NCI-H2107 (cell line): ENCODE data around the gene KRT76.
"Not testable (repeated sequence)": the region's sequence is repeated elsewhere in the genome, so short reads cannot be mapped to it uniquely, and the experiment has no call there.

Experiments used
- DNase-seq: peaks from one replicate; lab custom pipeline; 2025; lab: John Stamatoyannopoulos, UW

KRT76 gene

GRCh38 chr12:52759218-52759617 is 17.9 kb downstream of the KRT76 start:
- DNase-seq: no peak

GRCh38 chr12:52757449-52758176 is 19.5 kb downstream of the KRT76 start:
- DNase-seq: no peak

DNA sequence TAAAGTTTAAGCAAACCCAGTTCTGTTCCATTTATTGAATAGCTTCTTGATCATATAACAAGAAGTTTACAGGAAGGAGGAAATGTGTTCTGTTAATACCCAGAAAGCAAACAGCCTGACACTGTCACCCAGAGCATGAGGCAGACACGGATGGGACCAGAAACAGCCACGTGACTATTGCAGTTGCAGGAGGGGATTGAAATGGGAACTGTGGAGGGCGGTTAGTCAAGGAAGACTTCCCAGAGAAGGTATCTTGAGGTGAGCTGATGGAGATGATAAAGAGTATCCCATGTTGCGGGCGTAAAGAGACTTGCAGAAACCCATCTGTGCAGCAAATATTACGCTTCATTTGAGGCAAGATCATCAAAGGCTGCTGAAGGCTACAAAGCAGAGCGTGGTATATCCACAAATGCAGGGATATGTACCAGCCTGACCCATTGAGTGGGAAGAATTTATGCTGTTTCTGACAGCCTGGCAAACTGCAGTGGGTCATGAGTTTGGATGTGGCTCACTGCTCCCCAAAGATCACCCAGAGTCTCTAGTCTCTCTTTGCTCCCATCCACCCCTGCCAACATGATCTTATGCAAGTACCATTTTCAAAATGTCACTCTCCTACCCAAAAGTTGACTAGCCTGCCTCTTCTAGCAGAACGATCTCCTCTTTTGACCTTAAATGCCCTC is 20.7 kb downstream of the KRT76 start:
- no peak for DNase-seq

GRCh38 chr12:52755533-52755932 is 21.6 kb downstream of the KRT76 start:
- DNase-seq: no peak

- DNase-seq: no peak
Measured at GRCh38 chr12:52754135-52754534, 23.0 kb downstream of the KRT76 start.

- no peak for DNase-seq
Measured at GRCh38 chr12:52753283-52753682, 23.9 kb downstream of the KRT76 start.

DNA sequence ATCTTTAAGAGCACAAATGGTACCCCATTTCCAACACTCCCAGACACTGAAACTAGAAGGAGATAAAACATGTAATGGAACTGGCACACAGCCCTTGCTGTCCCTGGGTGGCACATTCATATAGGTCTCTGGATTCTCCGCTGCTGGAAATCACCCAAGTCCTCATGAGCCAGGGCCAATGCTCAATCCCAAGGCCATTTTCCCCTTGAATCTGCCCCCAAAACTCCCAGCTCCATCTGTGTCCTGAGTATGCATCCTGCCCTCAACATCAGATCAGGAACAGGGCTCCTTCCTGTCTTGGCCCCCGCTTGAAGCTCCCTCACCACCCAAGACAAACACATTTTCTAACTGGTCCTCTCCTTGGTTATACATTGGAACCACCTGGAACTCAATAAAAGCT is 24.6 kb downstream of the KRT76 start:
- no peak for DNase-seq

GRCh38 chr12:52751795-52752194 is 25.4 kb downstream of the KRT76 start:
- no peak for DNase-seq

- not testable (repeated sequence) for DNase-seq
Measured at GRCh38 chr12:52750532-52750931, 26.6 kb downstream of the KRT76 start.

DNA sequence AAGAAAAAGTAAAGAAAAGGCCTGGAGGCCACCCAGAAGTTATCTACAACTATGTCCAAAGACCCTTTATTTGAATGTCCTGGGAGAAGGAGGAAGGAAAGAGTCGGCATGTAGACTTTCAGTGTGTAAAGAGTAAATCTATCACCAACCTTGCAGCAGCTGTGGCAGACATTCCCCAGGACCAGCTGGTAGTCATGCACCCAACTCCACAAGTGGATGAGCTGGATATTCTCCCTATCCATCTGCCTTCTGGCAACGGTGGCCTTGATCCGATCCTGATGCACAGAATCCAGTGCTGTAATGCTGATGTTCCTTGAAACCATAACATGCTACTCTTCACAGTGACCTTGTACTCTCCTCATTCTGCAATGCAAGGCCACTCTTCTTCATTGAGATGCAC is 27.3 kb downstream of the KRT76 start:
- DNase-seq: no peak

DNA sequence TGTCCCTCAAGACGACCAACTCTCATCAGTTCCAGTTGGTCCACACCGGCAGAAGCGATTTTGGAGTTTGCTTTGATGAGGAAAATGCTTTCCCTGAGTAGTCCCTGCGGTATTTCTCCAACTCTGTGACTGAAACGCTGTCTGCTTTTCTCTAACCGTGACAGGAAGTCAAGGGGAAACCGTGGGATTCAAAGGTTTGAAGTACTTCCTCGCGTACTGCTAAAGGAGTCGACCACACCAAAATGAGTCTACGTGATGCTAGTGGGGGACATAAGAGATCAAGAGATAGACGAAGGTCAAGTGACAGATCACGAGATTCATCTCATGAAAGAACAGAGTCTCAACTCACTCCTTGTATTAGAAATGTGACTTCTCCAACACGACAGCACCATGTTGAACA is 28.6 kb downstream of the KRT76 start:
- no peak for DNase-seq

DNA sequence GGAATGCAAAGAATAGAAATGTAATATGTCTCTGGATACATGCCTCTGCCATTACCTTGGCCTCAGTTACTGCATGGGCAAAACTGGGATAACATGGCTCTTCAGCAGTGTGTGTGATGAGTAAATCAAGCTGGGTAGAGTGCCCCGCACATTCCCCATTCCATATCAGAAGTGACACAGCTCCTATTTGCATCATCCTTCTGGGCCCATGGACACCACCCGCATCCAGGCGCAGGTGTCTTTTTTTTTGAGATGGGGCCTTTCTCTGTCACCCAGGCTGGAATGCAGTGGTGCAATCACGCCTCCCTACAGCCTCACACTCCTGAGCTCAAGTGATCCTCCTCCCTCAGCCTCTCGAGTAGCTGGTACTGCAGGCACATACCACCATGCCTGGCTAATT is 31.6 kb downstream of the KRT76 start:
- DNase-seq: no peak

GRCh38 chr12:52744493-52745156 is 32.5 kb downstream of the KRT76 start:
- no peak for DNase-seq

- no peak for DNase-seq
Measured at GRCh38 chr12:52742822-52743457, 34.2 kb downstream of the KRT76 start.

- DNase-seq: no peak
Measured at GRCh38 chr12:52742196-52742580, 35.0 kb downstream of the KRT76 start.

- DNase-seq: no peak
Measured at GRCh38 chr12:52741375-52742195, 35.6 kb downstream of the KRT76 start.

DNA sequence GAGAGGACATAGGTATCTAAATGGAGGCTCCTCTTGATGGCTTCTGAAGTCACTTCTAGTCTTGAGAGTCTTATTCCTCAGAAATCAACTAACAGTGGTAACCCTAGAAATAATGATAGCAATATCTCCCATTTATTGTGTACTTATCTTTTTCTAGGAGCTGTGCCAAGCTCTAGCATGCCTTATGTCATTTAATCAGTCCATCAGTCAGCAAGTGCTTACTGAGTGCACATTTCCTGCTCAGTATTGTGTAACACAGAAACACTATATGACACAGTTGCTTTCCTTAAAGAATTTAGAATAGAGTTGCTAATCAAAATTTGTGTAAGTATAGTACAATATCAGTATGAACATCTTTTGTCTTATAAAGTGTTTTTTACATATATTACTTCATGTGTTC is 36.6 kb downstream of the KRT76 start:
- peak; percentile 42 for DNase-seq

GRCh38 chr12:52739963-52740362 is 37.2 kb downstream of the KRT76 start:
- no peak for DNase-seq

GRCh38 chr12:52735816-52736632 is 41.1 kb downstream of the KRT76 start:
- DNase-seq: no peak

GRCh38 chr12:52735106-52735505 is 42.0 kb downstream of the KRT76 start:
- no peak for DNase-seq

- no peak for DNase-seq
Measured at GRCh38 chr12:52730793-52731192, 46.4 kb downstream of the KRT76 start.
